ENCODE measurements around the gene SOX13. TPM values are rescaled to one million over a fixed set of nuclear protein-coding genes. Genes with fewer than 3 reads are reported as not detected.

Gene SOX13
- total RNA-seq, 6 experiments from 2014 or later, result 12.5 to 29.1 (median 17.1) TPM

DNA sequence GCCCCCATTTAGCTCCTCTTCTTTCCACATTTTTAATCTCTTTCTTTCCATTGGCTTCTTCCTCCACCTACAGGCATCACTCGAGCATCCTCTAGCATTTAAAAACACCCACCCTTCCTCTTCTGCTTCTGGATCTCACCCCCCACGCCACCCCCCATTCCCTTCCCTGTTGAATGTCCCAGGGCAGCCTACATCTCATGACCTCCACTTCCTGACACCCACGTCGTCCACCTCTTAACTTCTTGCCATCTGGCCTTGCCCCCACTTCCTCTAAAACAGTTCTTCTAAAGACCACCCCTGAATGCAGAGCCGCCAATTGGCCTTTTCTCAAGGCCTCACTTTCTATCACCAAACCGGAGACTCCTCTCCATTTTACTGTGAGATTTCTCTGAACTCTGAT lies 85.0 kb downstream of the SOX13 start:
- no peak overlapping the region for H3K4me3 ChIP-seq
- no peak overlapping the region for H3K27ac ChIP-seq
- intact Hi-C loops (cut with DNase I), result loop anchor here in 1 of 2 donors (10.0 kb wide), 1 partner anchor 293 kb away; the partner anchor contains the start of gene SNRPE
- TF ChIP-seq, protein P1, sequence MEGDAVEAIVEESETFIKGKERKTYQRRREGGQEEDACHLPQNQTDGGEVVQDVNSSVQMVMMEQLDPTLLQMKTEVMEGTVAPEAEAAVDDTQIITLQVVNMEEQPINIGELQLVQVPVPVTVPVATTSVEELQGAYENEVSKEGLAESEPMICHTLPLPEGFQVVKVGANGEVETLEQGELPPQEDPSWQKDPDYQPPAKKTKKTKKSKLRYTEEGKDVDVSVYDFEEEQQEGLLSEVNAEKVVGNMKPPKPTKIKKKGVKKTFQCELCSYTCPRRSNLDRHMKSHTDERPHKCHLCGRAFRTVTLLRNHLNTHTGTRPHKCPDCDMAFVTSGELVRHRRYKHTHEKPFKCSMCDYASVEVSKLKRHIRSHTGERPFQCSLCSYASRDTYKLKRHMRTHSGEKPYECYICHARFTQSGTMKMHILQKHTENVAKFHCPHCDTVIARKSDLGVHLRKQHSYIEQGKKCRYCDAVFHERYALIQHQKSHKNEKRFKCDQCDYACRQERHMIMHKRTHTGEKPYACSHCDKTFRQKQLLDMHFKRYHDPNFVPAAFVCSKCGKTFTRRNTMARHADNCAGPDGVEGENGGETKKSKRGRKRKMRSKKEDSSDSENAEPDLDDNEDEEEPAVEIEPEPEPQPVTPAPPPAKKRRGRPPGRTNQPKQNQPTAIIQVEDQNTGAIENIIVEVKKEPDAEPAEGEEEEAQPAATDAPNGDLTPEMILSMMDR (IDR thresholded peaks at IDR 0.05), result no peak
- TF ChIP-seq POLR2A (IDR thresholded peaks at IDR 0.05), result no peak
- H3K36me3 ChIP-seq, result no peaks in the 10 kb centered on the region
- H3K4me1 ChIP-seq, result peaks cover 0 to 11% (median under 1%) of the 10 kb centered on the region in 4 donors
- WGBS (ENCODE audit: insufficient coverage, low coverage, low lambda C conversion rate, missing lambda C conversion rate), result 64% methylated on average over 6 of the region's 6 CpGs
- DNase-seq, result no peak
- no peaks in the 10 kb centered on the region for H3K27me3 ChIP-seq
- no peaks in the 10 kb centered on the region for H3K9me3 ChIP-seq
- ATAC-seq, result no peak

- H3K36me3 ChIP-seq, result no peaks in the 10 kb centered on the region
- no peaks in the 10 kb centered on the region for H3K27me3 ChIP-seq
- WGBS (ENCODE audit: insufficient coverage, low coverage, low lambda C conversion rate, missing lambda C conversion rate), result 28% methylated on average over 10 of the region's 14 CpGs
- ATAC-seq (peak in 3 of 4 donors; percentile 7 to 16 (median 10)), DNase-seq (no peak)
- TF ChIP-seq, protein P1 (IDR thresholded peaks at IDR 0.05), result no peak
- TF ChIP-seq POLR2A (IDR thresholded peaks at IDR 0.05), result no peak
- no peak overlapping the region for H3K27ac ChIP-seq
- H3K4me3 ChIP-seq, result no peak overlapping the region
- intact Hi-C loops (cut with DNase I), result loop anchor here (5.0 kb wide), 3 partner anchors 45 to 205 kb away; no protein-coding TSS in a partner anchor
- H3K9me3 ChIP-seq, result no peaks in the 10 kb centered on the region
- H3K4me1 ChIP-seq, result peaks cover 0 to 11% (median 0%) of the 10 kb centered on the region in 4 donors
Observed at GRCh38 chr1:204161609-204162493, 88.9 kb downstream of the SOX13 start.

DNA sequence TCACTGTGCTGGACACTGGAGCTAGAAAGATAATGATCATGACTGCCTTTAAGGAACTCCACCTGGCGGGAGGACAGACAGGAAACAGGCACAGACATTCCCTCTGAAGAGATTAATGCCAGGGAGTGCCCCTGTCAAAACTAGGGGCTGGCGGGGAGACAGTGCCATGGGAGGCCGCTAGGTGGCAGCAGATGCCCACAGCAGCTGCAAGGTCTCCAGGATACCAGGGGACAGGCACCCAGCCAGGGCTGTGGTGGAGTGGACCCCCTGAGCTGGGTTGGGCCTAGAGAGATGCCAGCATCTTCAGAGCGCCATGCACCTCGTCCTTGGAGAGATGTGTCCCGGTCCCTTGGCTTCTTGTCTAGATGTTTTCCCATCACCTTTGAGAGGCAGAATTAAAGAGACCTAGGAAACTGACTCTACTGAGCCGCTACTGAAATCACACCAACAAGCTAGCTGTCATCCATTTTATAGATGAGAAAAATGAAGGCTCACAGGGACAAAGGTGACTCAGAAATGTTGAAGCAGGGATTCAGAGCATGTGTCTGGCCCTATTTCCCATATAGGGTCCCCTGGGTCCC lies 89.7 kb downstream of the SOX13 start:
- Histone ChIP-seq H3K27me3 (no peaks in the 10 kb centered on the region), H3K27ac (no peak overlapping the region), H3K4me1 (peaks cover 0 to 11% (median 0%) of the 10 kb centered on the region in 4 donors), H3K4me3 (no peak overlapping the region), H3K9me3 (no peaks in the 10 kb centered on the region), H3K36me3 (no peaks in the 10 kb centered on the region)
- ATAC-seq (peak; percentile 93 to 98 (median 96)), DNase-seq (peak; percentile 81 to 84 (median 84))
- TF ChIP-seq, protein P1 (IDR thresholded peaks at IDR 0.05), result peak; percentile 99 to 100 (median 100)
- TF ChIP-seq POLR2A (IDR thresholded peaks at IDR 0.05), result no peak
- 13% methylated on average over 6 of the region's 7 CpGs for WGBS (ENCODE audit: insufficient coverage, low coverage, low lambda C conversion rate, missing lambda C conversion rate)
- intact Hi-C loops (cut with DNase I), result loop anchor here (5.0 kb wide), 3 partner anchors 45 to 205 kb away; no protein-coding TSS in a partner anchor

DNA sequence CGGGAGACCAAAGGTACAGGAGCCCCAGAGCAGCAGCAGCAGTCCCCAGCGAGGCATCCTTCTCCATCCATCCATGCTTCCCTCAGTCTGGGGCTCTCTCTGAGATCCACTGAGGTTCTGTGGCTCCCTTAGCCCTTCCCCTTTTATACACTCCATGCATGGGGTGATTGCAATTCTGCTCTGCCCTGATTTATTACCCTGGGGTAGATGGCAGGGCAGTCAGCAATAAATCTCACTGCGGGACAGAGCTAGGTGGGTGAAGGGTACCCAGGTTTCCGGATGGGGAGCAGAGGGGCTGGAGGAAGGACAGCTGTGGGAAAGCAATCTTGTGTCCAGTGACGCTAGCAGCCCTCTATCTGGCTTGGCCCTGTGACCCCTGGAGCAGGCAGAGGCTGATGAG lies 93.3 kb downstream of the SOX13 start, which contains the start of gene REN:
Gene REN, minus strand, starts transcription at position 119 of the 400 bp plus-strand sequence. Its CDS starts 44 bp downstream, at position 75.
- intact Hi-C loops (cut with DNase I), result no loop called here
- Histone ChIP-seq H3K27me3 (no peaks in the 10 kb centered on the region), H3K36me3 (no peaks in the 10 kb centered on the region), H3K27ac (no peak within 1 kb of the TSS), H3K4me3 (no peak within 1 kb of the TSS), H3K9me3 (no peaks in the 10 kb centered on the region), H3K4me1 (peaks cover 0 to 21% (median 0%) of the 10 kb centered on the region in 4 donors)
- ATAC-seq, result no peak
- 61% methylated on average over 4 of the region's 5 CpGs for WGBS (ENCODE audit: insufficient coverage, low coverage, low lambda C conversion rate, missing lambda C conversion rate)
- TF ChIP-seq, protein P1 (IDR thresholded peaks at IDR 0.05), result no peak
- no peak for TF ChIP-seq POLR2A (IDR thresholded peaks at IDR 0.05)
- no peak for DNase-seq
